CD4-positive, alpha-beta T cell (primary cell): ENCODE measurements around the gene LTB. TPM values are rescaled to one million over a fixed set of nuclear protein-coding genes. Genes with fewer than 3 reads are reported as not detected.

Experiments
- ATAC-seq: fragments of 200-7000 bp; cut with Tn5 transposase; one replicate; pipeline ENCODE4 v1.10.0; 2022; ENCODE audit warnings: mild to moderate bottlenecking; ENCODE audit not compliant: poor library complexity
- CTCF ChIA-PET: fragments of 350-600 bp; sonication (Branson Sonifier 250); formaldehyde crosslinking; loops from one replicate; lab custom pipeline; 2021; ENCODE audit warnings: antibody characterized with exemption, inconsistent platforms; lab: Charles Lee
- POLR2A ChIA-PET: fragments of 350-600 bp; sonication (Branson Sonifier 250); formaldehyde crosslinking; loops from one replicate; lab custom pipeline; 2021; ENCODE audit warnings: antibody characterized with exemption, inconsistent platforms; lab: Charles Lee
- DNase-seq, 14 experiments: peaks; one replicate each; pipeline ENCODE4 v3.0.0-alpha.2; 2013 to 2020; ENCODE audit warnings: mixed read lengths in 2 of 14
- H3K27ac ChIP-seq, 2 donors: one replicate each; pipeline versions ENCODE4 v1.5.1 to v1.7.0; 2013; ENCODE audit warnings: low read length in 2 of 2, low read depth in 1 of 2, mild to moderate bottlenecking in 1 of 2
- H3K27me3 ChIP-seq, 2 experiments: 1 replicate in 1 of 2; 2 replicates in 1 of 2; pipeline versions ENCODE4 v1.6.1 to v1.7.0; 2013; ENCODE audit warnings: low read length in 2 of 2, control low read depth in 1 of 2, mild to moderate bottlenecking in 1 of 2, moderate library complexity in 1 of 2; ENCODE audit not compliant: insufficient read depth in 2 of 2, control insufficient read depth in 1 of 2
- H3K36me3 ChIP-seq: one replicate; pipeline ENCODE4 v1.6.1; 2013; ENCODE audit warnings: low read length, control low read depth; ENCODE audit not compliant: insufficient read depth
- H3K4me1 ChIP-seq: one replicate; pipeline ENCODE4 v1.6.1; 2013; ENCODE audit warnings: low read length, control low read depth; ENCODE audit not compliant: insufficient read depth
- H3K4me3 ChIP-seq: one replicate; pipeline ENCODE4 v1.5.1; 2013; ENCODE audit warnings: mild to moderate bottlenecking, low read length, moderate library complexity
- H3K9me3 ChIP-seq, 2 experiments: 1 replicate in 1 of 2; 2 replicates in 1 of 2; pipeline versions ENCODE4 v1.6.1 to v1.7.0; 2013; ENCODE audit warnings: low read length in 2 of 2, mild to moderate bottlenecking in 2 of 2, control low read depth in 1 of 2, moderate library complexity in 1 of 2; ENCODE audit not compliant: control insufficient read depth in 1 of 2, insufficient read depth in 1 of 2
- H3K27ac Mint-ChIP-seq: one replicate; pipeline ENCODE4 v1.8.0; 2020; ENCODE audit warnings: mixed read lengths
- H3K27me3 Mint-ChIP-seq: one replicate; pipeline ENCODE4 v1.8.0; 2021; ENCODE audit warnings: mixed read lengths
- H3K36me3 Mint-ChIP-seq: one replicate; pipeline ENCODE4 v1.8.0; 2021; ENCODE audit warnings: low read depth, mixed read lengths
- H3K4me1 Mint-ChIP-seq: one replicate; pipeline ENCODE4 v1.8.0; 2021; ENCODE audit warnings: low read depth, mixed read lengths
- H3K4me3 Mint-ChIP-seq: one replicate; pipeline ENCODE4 v1.8.0; 2020; ENCODE audit warnings: mild to moderate bottlenecking, mixed read lengths
- H3K9me3 Mint-ChIP-seq: one replicate; pipeline ENCODE4 v1.8.0; 2020; ENCODE audit warnings: mixed read lengths
- CTCF ChIP-seq: fragments of 200-600 bp; IDR thresholded peaks from one replicate; pipeline ENCODE4 v1.8.0; 2022; ENCODE audit warnings: antibody characterized with exemption, mild to moderate bottlenecking
- intact Hi-C, 2 experiments: fragments of 100-400 bp; cut with DNase I in 1 of 2; cut with micrococcal nuclease in 1 of 2; formaldehyde crosslinking; loops; one replicate each; pipeline versions ENCODE4 v1.15.1 to v1.9.0; 2023 to 2025; cut with DNase I, micrococcal nuclease
- total RNA-seq, 174 experiments: library from RNA in 2 of 174; stranded (reverse) in 2 of 174; gene quantifications; one replicate each; pipeline ENCODE4 v1.2.3 and lab custom pipeline; 2021 to 2026

LTB gene
- total RNA-seq, 2 experiments from 2014 or later: 239 to 244 TPM

- no peak for ATAC-seq
- H3K9me3 Mint-ChIP-seq: no peaks in the 10 kb centered on the region
- H3K4me3 Mint-ChIP-seq: no peak overlapping the region
- peaks cover 35% of the 10 kb centered on the region for H3K36me3 Mint-ChIP-seq
- no peak for DNase-seq
- intact Hi-C loops: loop anchor here in 1 of 2 experiments (5.0 kb wide), 1 partner anchor 414 kb away; the partner anchor contains the start of genes NELFE and SKIC2
- H3K4me1 Mint-ChIP-seq: peaks cover 62% of the 10 kb centered on the region
- Histone ChIP-seq H3K4me1 (peaks cover 59% of the 10 kb centered on the region), H3K9me3 (no peaks in the 10 kb centered on the region), H3K27ac (no peak overlapping the region), H3K36me3 (peaks cover 19% of the 10 kb centered on the region), H3K4me3 (no peak overlapping the region), H3K27me3 (no peaks in the 10 kb centered on the region)
- no peak overlapping the region for H3K27ac Mint-ChIP-seq
- POLR2A ChIA-PET: interaction anchor here (0.9 to 4.2 kb wide), 2 partner anchors 34 to 39 kb away, joined by 3 to 106 read pairs; partner anchors contain the start of genes LST1 and LTB
- H3K27me3 Mint-ChIP-seq: no peaks in the 10 kb centered on the region
- no peak for TF ChIP-seq CTCF
- CTCF ChIA-PET: interaction anchor here (11.8 kb wide), 1 partner anchor 53 kb away, joined by 284 read pairs; the partner anchor contains the start of gene NCR3
These were observed 38.6 kb downstream of the LTB start for GRCh38 chr6:31543639-31544038.

GRCh38 chr6:31541658-31542521 is 40.3 kb downstream of the LTB start, which contains the start of gene DDX39B:
Gene DDX39B (minus strand): TSS chr6:31542003. CDS start chr6:31540532, 1,471 bp downstream.
- ChIA-PET POLR2A (interaction anchor here (0.7 to 4.2 kb wide), 52 partner anchors 9 to 1303 kb away, joined by 3 to 106 read pairs (median 6); partner anchors contain the start of genes ABHD16A, AIF1, ATF6B and BAG6), CTCF (interaction anchor here (1.3 to 3.9 kb wide), 8 partner anchors 9 to 57 kb away, joined by 3 to 30 read pairs (median 8); no protein-coding TSS in a partner anchor)
- H3K27ac Mint-ChIP-seq: peak within 1 kb of the TSS; percentile 99
- ATAC-seq (peak; percentile 71), DNase-seq (peak; percentile 87 to 99 (median 92))
- peak within 1 kb of the TSS; percentile 96 for H3K4me3 Mint-ChIP-seq
- Histone ChIP-seq H3K27me3 (no peaks in the 10 kb centered on the region), H3K36me3 (peaks cover 37% of the 10 kb centered on the region), H3K4me1 (peaks cover 53% of the 10 kb centered on the region), H3K27ac (peak within 1 kb of the TSS; percentile 94 to 95), H3K4me3 (peak within 1 kb of the TSS; percentile 91), H3K9me3 (no peaks in the 10 kb centered on the region)
- peaks cover 56% of the 10 kb centered on the region for H3K4me1 Mint-ChIP-seq
- TF ChIP-seq CTCF: no peak
- H3K9me3 Mint-ChIP-seq: no peaks in the 10 kb centered on the region
- peaks cover 47% of the 10 kb centered on the region for H3K36me3 Mint-ChIP-seq
- H3K27me3 Mint-ChIP-seq: no peaks in the 10 kb centered on the region
- intact Hi-C loops: loop anchor here (1.0 to 5.0 kb wide), 5 partner anchors 45 to 415 kb away; partner anchors contain the start of genes NELFE (in 1 of the 2) and SKIC2 (in 1 of the 2)

GRCh38 chr6:31541059-31541657 is 41.1 kb downstream of the LTB start:
- peak overlapping the region; percentile 94 to 95 for H3K27ac ChIP-seq
- TF ChIP-seq CTCF: no peak
- POLR2A ChIA-PET: interaction anchor here (0.6 to 4.2 kb wide), 53 partner anchors 9 to 1303 kb away, joined by 3 to 106 read pairs (median 6); partner anchors contain the start of genes ABHD16A, AIF1, ATF6B and BAG6
- no peaks in the 10 kb centered on the region for H3K27me3 Mint-ChIP-seq
- H3K27me3 ChIP-seq: no peaks in the 10 kb centered on the region
- CTCF ChIA-PET: interaction anchor here (1.4 to 3.9 kb wide), 6 partner anchors 10 to 58 kb away, joined by 3 to 30 read pairs (median 8); no protein-coding TSS in a partner anchor
- intact Hi-C loops: loop anchor here (2.0 to 5.0 kb wide), 2 partner anchors 294 to 416 kb away; partner anchors contain the start of genes NELFE (in 1 of the 2) and SKIC2 (in 1 of the 2)
- H3K4me1 ChIP-seq: peaks cover 48% of the 10 kb centered on the region
- peak; percentile 56 for ATAC-seq
- H3K9me3 ChIP-seq: no peaks in the 10 kb centered on the region
- DNase-seq: peak; percentile 51 to 87 (median 67)
- no peaks in the 10 kb centered on the region for H3K9me3 Mint-ChIP-seq
- peak overlapping the region; percentile 96 for H3K4me3 Mint-ChIP-seq
- peaks cover 44% of the 10 kb centered on the region for H3K36me3 ChIP-seq
- H3K27ac Mint-ChIP-seq: peak overlapping the region; percentile 99
- H3K4me3 ChIP-seq: peak overlapping the region; percentile 91
- peaks cover 54% of the 10 kb centered on the region for H3K4me1 Mint-ChIP-seq
- peaks cover 53% of the 10 kb centered on the region for H3K36me3 Mint-ChIP-seq
